Mucosa of descending colon (tissue), 3 donors: ENCODE data around the gene ELOVL1. TPM values are rescaled to one million over a fixed set of nuclear protein-coding genes. Genes with fewer than 3 reads are reported as not detected.

Source experiments
- ATAC-seq: fragments of 200-7000 bp; cut with Tn5 transposase; one replicate; pipeline ENCODE4 v1.9.1; 2020; ENCODE audit warnings: mild to moderate bottlenecking, moderate library complexity
- DNase-seq, 3 donors: peaks; one replicate each; pipeline ENCODE4 v3.0.0-alpha.2; 2020
- H3K36me3 ChIP-seq: fragments of 200-600 bp; one replicate; pipeline ENCODE4 v1.8.0; 2021; ENCODE audit warnings: low read depth, mild to moderate bottlenecking
- H3K4me1 ChIP-seq: fragments of 200-600 bp; one replicate; pipeline ENCODE4 v1.8.0; 2021; ENCODE audit warnings: low read depth, mild to moderate bottlenecking
- H3K4me3 ChIP-seq: fragments of 200-600 bp; one replicate; pipeline ENCODE4 v1.8.0; 2021; ENCODE audit warnings: mild to moderate bottlenecking
- H3K9me3 ChIP-seq: fragments of 200-600 bp; one replicate; pipeline ENCODE4 v1.8.0; 2021; ENCODE audit warnings: mild to moderate bottlenecking
- CTCF ChIP-seq: fragments of 200-600 bp; IDR thresholded peaks from one replicate; pipeline ENCODE4 v1.8.0; 2022; ENCODE audit warnings: antibody characterized with exemption, mild to moderate bottlenecking
- intact Hi-C, 2 donors: fragments of 100-400 bp; cut with DNase I in 1 of 2; cut with micrococcal nuclease in 1 of 2; formaldehyde crosslinking; loops; one replicate each; pipeline versions ENCODE4 v1.11.0 to v1.11.1; 2022; cut with DNase I, micrococcal nuclease
- total RNA-seq, 3 donors: library from RNA; stranded (reverse); fragmentation: NEBNext Ultra II Directional in 2 of 3; extraction: Animal tissue kit (Norgen Biotek cat#: 25700) in 2 of 3; gene quantifications; one replicate each; pipeline versions ENCODE4 v1.2.1 to v1.2.4, GENCODE V29; 2021 to 2023
- donor health status: DM: no; HTN: no; CAD: no; lungs with moderate emphysema.
- donor health status: DM: no; HTN: no; CAD: no.
- donor health status: DM: no; HTN: yes; CAD: no.

Gene ELOVL1
- total RNA-seq, 3 donors from 2014 or later = 80.0 to 171 (median 104) TPM

DNA sequence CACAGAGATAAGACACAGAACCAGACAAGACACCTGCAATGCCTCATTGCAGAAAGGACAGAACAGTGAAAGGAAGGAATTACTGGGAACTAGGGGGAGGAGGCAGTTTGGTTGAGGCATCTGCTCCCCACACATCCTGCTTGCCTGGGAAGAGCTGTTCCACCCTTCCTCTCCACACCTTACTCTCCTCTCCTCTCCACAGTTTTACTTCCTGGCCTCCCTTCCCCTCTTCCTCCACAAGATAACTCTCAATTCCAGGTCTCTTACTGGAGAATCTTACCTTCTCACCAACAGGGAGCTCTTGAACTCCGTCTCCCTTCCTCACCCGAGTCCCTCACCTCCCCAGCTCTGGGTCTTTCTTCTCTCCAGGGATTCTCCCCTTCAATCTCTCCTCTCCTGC, 2.1 kb downstream of the ELOVL1 start:
- Histone ChIP-seq H3K4me3 (no peak overlapping the region), H3K9me3 (no peaks in the 10 kb centered on the region), H3K36me3 (no peaks in the 10 kb centered on the region), H3K4me1 (peaks cover 37% of the 10 kb centered on the region)
- DNase-seq = no peak
- intact Hi-C loops = no loop called here
- no peak for TF ChIP-seq CTCF
- ATAC-seq = no peak

GRCh38 chr1:43363935-43364525, 3.8 kb downstream of the ELOVL1 start:
- DNase-seq = no peak
- ATAC-seq = no peak
- no peak overlapping the region for H3K4me3 ChIP-seq
- no peaks in the 10 kb centered on the region for H3K9me3 ChIP-seq
- H3K36me3 ChIP-seq = no peaks in the 10 kb centered on the region
- no peak for TF ChIP-seq CTCF
- H3K4me1 ChIP-seq = peaks cover 37% of the 10 kb centered on the region
- intact Hi-C loops = no loop called here

DNA sequence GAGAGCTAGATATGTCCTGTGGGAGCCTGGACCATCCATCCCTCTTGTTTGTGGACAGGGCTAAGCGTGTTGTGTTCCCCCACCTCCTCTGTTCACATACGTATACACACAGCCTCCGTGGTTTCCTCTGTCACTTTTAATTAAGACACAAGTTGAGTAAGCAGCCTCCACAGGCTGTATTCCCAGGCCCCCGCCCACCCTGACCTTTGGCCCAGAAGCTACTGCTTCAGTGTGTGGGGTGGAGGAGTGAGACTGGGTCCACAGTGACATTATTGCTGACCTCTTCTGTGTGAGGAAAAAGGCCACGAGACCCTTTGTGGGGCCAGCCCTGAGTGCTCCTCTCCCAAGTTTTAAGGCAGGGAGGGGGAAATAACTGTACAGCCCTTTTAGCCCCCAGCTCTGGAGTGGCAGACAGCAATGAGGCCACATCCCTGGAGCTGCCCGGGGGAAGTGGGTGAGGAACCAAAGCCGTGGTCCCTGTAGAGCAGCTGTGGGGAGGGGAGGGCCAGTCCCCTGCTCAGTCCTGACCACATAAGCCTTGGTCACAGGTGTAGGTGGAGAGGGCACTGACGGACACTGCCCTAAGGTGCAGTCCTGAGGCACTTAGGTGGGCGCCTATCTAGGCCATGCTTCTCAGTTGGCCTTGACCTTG, 4.4 kb downstream of the ELOVL1 start:
- intact Hi-C loops = no loop called here
- Histone ChIP-seq H3K4me3 (no peak overlapping the region), H3K4me1 (peaks cover 33% of the 10 kb centered on the region), H3K36me3 (no peaks in the 10 kb centered on the region), H3K9me3 (no peaks in the 10 kb centered on the region)
- peak in 2 of 3 donors; percentile 53 to 57 for DNase-seq
- ATAC-seq = no peak
- no peak for TF ChIP-seq CTCF

GRCh38 chr1:43360616-43361015, 7.2 kb downstream of the ELOVL1 start:
- TF ChIP-seq CTCF = no peak
- H3K36me3 ChIP-seq = no peaks in the 10 kb centered on the region
- ATAC-seq (no peak), DNase-seq (no peak)
- H3K4me1 ChIP-seq = peaks cover 30% of the 10 kb centered on the region
- no peaks in the 10 kb centered on the region for H3K9me3 ChIP-seq
- H3K4me3 ChIP-seq = no peak overlapping the region
- intact Hi-C loops = no loop called here

DNA sequence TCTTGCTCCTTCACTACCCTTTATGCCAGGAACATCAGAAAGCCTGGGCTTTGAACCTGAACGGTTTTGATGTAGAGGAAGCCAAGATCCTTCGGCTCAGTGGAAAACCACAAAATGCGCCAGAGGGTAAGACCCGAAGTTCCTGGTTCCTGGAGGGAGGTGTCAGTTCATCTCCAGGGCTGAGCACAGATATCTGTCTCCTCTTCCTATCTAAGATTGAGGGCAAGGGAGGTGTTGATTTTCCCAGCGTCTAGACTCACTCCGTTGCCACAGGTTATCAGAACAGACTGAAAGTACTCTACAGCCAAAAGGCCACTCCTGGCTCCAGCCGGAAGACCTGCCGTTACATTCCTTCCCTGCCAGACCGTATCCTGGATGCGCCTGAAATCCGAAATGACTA, 8.1 kb downstream of the ELOVL1 start:
- H3K4me3 ChIP-seq = no peak overlapping the region
- H3K9me3 ChIP-seq = no peaks in the 10 kb centered on the region
- H3K4me1 ChIP-seq = peaks cover 26% of the 10 kb centered on the region
- TF ChIP-seq CTCF = no peak
- H3K36me3 ChIP-seq = no peaks in the 10 kb centered on the region
- intact Hi-C loops = no loop called here
- DNase-seq = no peak
- ATAC-seq = no peak
